Erythroblast (primary cell): ENCODE results near the gene SLC45A2.

ENCODE experiments used
- GATA1 ChIP-seq: IDR thresholded peaks from 2 replicates; pipeline ENCODE4 v1.6.1; 2011; ENCODE audit warnings: low read depth, mild to moderate bottlenecking, control low read depth, low read length, moderate library complexity
- POLR2A ChIP-seq: IDR thresholded peaks from 2 replicates; pipeline ENCODE4 v1.6.1; 2011; ENCODE audit warnings: mild to moderate bottlenecking, low read length

GRCh38 chr5:33975852-33976251, 8.6 kb downstream of the SLC45A2 start:
- TF ChIP-seq POLR2A, result no peak
- no peak for TF ChIP-seq GATA1
